Stimulated activated CD4-positive, alpha-beta T cell treated with anti-CD3 and anti-CD28 coated beads, TNF-alpha, amount 100 ng/mL, for 1 hour (primary cell): ENCODE results near the gene ALG3.

Experiments used
- DNase-seq, 3 donors: peaks; one replicate each; pipeline ENCODE4 v3.0.0-alpha.2; 2020; ENCODE audit warnings: low read depth in 3 of 3, low spot score in 1 of 3

Gene ALG3

GRCh38 chr3:184236033-184236410 is 12.7 kb downstream of the ALG3 start:
- no peak for DNase-seq

GRCh38 chr3:184235381-184236032 is 13.3 kb downstream of the ALG3 start:
- no peak for DNase-seq

GRCh38 chr3:184234671-184235380 is 13.9 kb downstream of the ALG3 start:
- no peak for DNase-seq

- no peak for DNase-seq
Measured at GRCh38 chr3:184234224-184234623, 14.5 kb downstream of the ALG3 start.

- DNase-seq: no peak
Measured at GRCh38 chr3:184233127-184233843, 15.5 kb downstream of the ALG3 start.

- no peak for DNase-seq
Measured at GRCh38 chr3:184231671-184232070, 17.1 kb downstream of the ALG3 start.

GRCh38 chr3:184230603-184231528 is 17.9 kb downstream of the ALG3 start:
- DNase-seq: no peak

- no peak for DNase-seq
Measured at GRCh38 chr3:184230081-184230602, 18.6 kb downstream of the ALG3 start.

- peak; percentile 25 to 59 (median 51) for DNase-seq
Measured at GRCh38 chr3:184229394-184230080, 19.2 kb downstream of the ALG3 start, which contains the start of gene VWA5B2. TSS of gene VWA5B2 (plus strand) at chr3:184229585. CDS start at chr3:184230529, 944 bp downstream.

GRCh38 chr3:184228376-184229137 is 20.2 kb downstream of the ALG3 start:
- no peak for DNase-seq

GRCh38 chr3:184227481-184227935 is 21.3 kb downstream of the ALG3 start:
- DNase-seq: peak; percentile 20 to 28 (median 25)

- DNase-seq: no peak
Measured at GRCh38 chr3:184223946-184224345, 24.8 kb downstream of the ALG3 start.

- no peak for DNase-seq
Measured at GRCh38 chr3:184222521-184222920, 26.2 kb downstream of the ALG3 start.

- no peak for DNase-seq
Measured at GRCh38 chr3:184218814-184219213, 29.9 kb downstream of the ALG3 start.

GRCh38 chr3:184211718-184212117 is 37.0 kb downstream of the ALG3 start:
- DNase-seq: no peak

GRCh38 chr3:184211297-184211696 is 37.5 kb downstream of the ALG3 start:
- DNase-seq: no peak

- DNase-seq: no peak
Measured at GRCh38 chr3:184209146-184209923, 39.4 kb downstream of the ALG3 start.

GRCh38 chr3:184203526-184203925 is 45.2 kb downstream of the ALG3 start:
- no peak for DNase-seq

- no peak for DNase-seq
Measured at GRCh38 chr3:184200825-184201224, 47.9 kb downstream of the ALG3 start.
